ENCODE measurements around the gene ST7L.
"Not testable (repeated sequence)": the region's sequence is repeated elsewhere in the genome, so short reads cannot be mapped to it uniquely, and the experiment has no call there.

The ST7L gene

GRCh38 chr1:112496290-112496689, 122.7 kb downstream of the ST7L start:
- peaks cover 18% of the 10 kb centered on the region for H3K27me3 ChIP-seq (ENCODE audit: control insufficient read depth, low read length)

DNA sequence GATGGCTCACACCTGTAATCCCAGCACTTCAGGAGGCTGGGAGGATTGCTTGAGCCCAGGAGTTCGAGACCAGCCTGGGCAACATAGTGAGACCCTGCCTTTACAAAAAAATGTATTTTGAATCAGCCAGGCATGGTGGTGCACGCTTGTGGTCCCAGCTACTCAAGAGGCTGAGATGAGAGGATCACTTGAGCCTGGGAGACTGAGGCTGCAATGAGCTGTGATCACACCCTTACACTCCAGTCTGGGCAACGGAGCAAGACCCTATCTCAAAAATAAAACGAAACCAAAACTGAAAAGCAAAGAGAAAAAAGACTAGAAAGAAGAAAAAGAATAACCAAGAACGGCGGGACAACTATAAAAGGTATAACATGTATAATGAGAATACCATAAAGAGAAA, 125.6 kb downstream of the ST7L start:
- Histone ChIP-seq H3K27ac (ENCODE audit: low read depth, low read length) (no peak overlapping the region), H3K9me2 (replicated peaks; ENCODE audit: control insufficient read depth, low read length) (no peaks in the 10 kb centered on the region), H3K4me3 (ENCODE audit: low read length) (no peak overlapping the region), H3K4me2 (ENCODE audit: low read length) (no peak overlapping the region), H3K79me2 (ENCODE audit: control insufficient read depth, low read length) (no peaks in the 10 kb centered on the region), H3K36me3 (ENCODE audit: control insufficient read depth, low read length) (no peaks in the 10 kb centered on the region), H3K27me3 (ENCODE audit: control insufficient read depth, low read length) (0 out of 2 replicates have a peak, but pooled peaks cover 7% of the 10 kb centered on the region), H3F3A (ENCODE audit: control insufficient read depth, insufficient read depth) (no peaks in the 10 kb centered on the region), H3K9me3 (ENCODE audit: control insufficient read depth, insufficient read depth, low read length) (no peaks in the 10 kb centered on the region), H4K20me1 (ENCODE audit: control insufficient read depth, insufficient read depth, low read depth, low read length) (no peaks in the 10 kb centered on the region), H3K4me1 (ENCODE audit: control insufficient read depth, low read length) (no peaks in the 10 kb centered on the region)
- TF ChIP-seq EZH2phosphoT487 (IDR thresholded peaks at IDR 0.05; ENCODE audit: borderline replicate concordance, low read length) (no peak), CTCF (IDR thresholded peaks at IDR 0.05; ENCODE audit: low read depth, low read length, poor library complexity, severe bottlenecking) (no peak)

More at GRCh38 chr1:112496290-112496689, 122.7 kb downstream of the ST7L start:
- Histone ChIP-seq H3K36me3 (ENCODE audit: control insufficient read depth, low read length) (no peaks in the 10 kb centered on the region), H3F3A (ENCODE audit: control insufficient read depth, insufficient read depth) (no peaks in the 10 kb centered on the region), H4K20me1 (ENCODE audit: control insufficient read depth, insufficient read depth, low read depth, low read length) (no peaks in the 10 kb centered on the region), H3K9me2 (replicated peaks; ENCODE audit: control insufficient read depth, low read length) (no peaks in the 10 kb centered on the region), H3K4me2 (ENCODE audit: low read length) (no peak overlapping the region), H3K4me3 (ENCODE audit: low read length) (no peak overlapping the region), H3K27ac (ENCODE audit: low read depth, low read length) (no peak overlapping the region), H3K4me1 (ENCODE audit: control insufficient read depth, low read length) (no peaks in the 10 kb centered on the region), H3K79me2 (ENCODE audit: control insufficient read depth, low read length) (no peaks in the 10 kb centered on the region), H3K9me3 (ENCODE audit: control insufficient read depth, insufficient read depth, low read length) (no peaks in the 10 kb centered on the region)
- TF ChIP-seq CTCF (IDR thresholded peaks at IDR 0.05; ENCODE audit: low read depth, low read length, poor library complexity, severe bottlenecking) (no peak), EZH2phosphoT487 (IDR thresholded peaks at IDR 0.05; ENCODE audit: borderline replicate concordance, low read length) (no peak)

- no peak for TF ChIP-seq EZH2phosphoT487 (IDR thresholded peaks at IDR 0.05; ENCODE audit: borderline replicate concordance, low read length)
- no peaks in the 10 kb centered on the region for H3F3A ChIP-seq (ENCODE audit: control insufficient read depth, insufficient read depth)
Observed at GRCh38 chr1:112492076-112492475, 126.9 kb downstream of the ST7L start.

DNA sequence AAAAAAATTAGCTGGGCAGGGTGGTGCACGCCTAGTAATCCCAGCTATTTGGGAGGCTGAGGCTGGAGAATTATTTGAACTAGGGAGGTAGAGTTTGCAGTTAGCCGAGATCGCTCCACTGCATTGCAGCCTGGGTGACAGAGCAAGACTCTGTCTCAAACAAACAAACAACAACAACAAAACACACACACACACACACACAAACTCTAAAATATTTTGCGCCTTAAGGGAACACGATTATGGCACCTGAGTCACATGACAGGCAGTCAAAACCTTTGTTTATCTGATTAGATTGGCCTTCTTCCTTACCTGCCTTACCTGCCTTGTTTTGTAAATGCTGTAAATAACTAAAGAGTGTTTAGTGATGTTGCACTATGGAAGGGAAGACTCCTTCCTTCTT, 130.8 kb downstream of the ST7L start:
- H3K9me3 ChIP-seq (ENCODE audit: control insufficient read depth, insufficient read depth, low read length): no peaks in the 10 kb centered on the region
- no peaks in the 10 kb centered on the region for H3K4me1 ChIP-seq (ENCODE audit: control insufficient read depth, low read length)
- H3K4me3 ChIP-seq (ENCODE audit: low read length): no peak overlapping the region
- H3K4me2 ChIP-seq (ENCODE audit: low read length): no peak overlapping the region
- TF ChIP-seq EZH2phosphoT487 (IDR thresholded peaks at IDR 0.05; ENCODE audit: borderline replicate concordance, low read length) (no peak), CTCF (IDR thresholded peaks at IDR 0.05; ENCODE audit: low read depth, low read length, poor library complexity, severe bottlenecking) (no peak)
- no peak overlapping the region for H3K27ac ChIP-seq (ENCODE audit: low read depth, low read length)
- no peaks in the 10 kb centered on the region for H3K36me3 ChIP-seq (ENCODE audit: control insufficient read depth, low read length)
- H3F3A ChIP-seq (ENCODE audit: control insufficient read depth, insufficient read depth): no peaks in the 10 kb centered on the region
- peaks cover 2% of the 10 kb centered on the region; the same call in 1 of the 2 replicates for H3K27me3 ChIP-seq (ENCODE audit: control insufficient read depth, low read length)
- H3K79me2 ChIP-seq (ENCODE audit: control insufficient read depth, low read length): no peaks in the 10 kb centered on the region
- no peaks in the 10 kb centered on the region for H3K9me2 ChIP-seq (replicated peaks; ENCODE audit: control insufficient read depth, low read length)
- no peaks in the 10 kb centered on the region for H4K20me1 ChIP-seq (ENCODE audit: control insufficient read depth, insufficient read depth, low read depth, low read length)

More at GRCh38 chr1:112492076-112492475, 126.9 kb downstream of the ST7L start:
- Histone ChIP-seq H3K9me2 (replicated peaks; ENCODE audit: control insufficient read depth, low read length) (no peaks in the 10 kb centered on the region), H3K9me3 (ENCODE audit: control insufficient read depth, insufficient read depth, low read length) (no peaks in the 10 kb centered on the region), H3K36me3 (ENCODE audit: control insufficient read depth, low read length) (no peaks in the 10 kb centered on the region), H3K79me2 (ENCODE audit: control insufficient read depth, low read length) (no peaks in the 10 kb centered on the region), H3K27me3 (ENCODE audit: control insufficient read depth, low read length) (0 out of 2 replicates have a peak, but pooled peaks cover 6% of the 10 kb centered on the region), H3K27ac (ENCODE audit: low read depth, low read length) (no peak overlapping the region), H4K20me1 (ENCODE audit: control insufficient read depth, insufficient read depth, low read depth, low read length) (no peaks in the 10 kb centered on the region), H3K4me1 (ENCODE audit: control insufficient read depth, low read length) (no peaks in the 10 kb centered on the region), H3K4me3 (ENCODE audit: low read length) (no peak overlapping the region), H3K4me2 (ENCODE audit: low read length) (no peak overlapping the region)

- not testable (repeated sequence) for H3K36me3 ChIP-seq (ENCODE audit: control insufficient read depth, low read length); H3K4me2 ChIP-seq (ENCODE audit: low read length); H3K9me2 ChIP-seq (replicated peaks; ENCODE audit: control insufficient read depth, low read length); H3K27me3 ChIP-seq (ENCODE audit: control insufficient read depth, low read length); H3F3A ChIP-seq (ENCODE audit: control insufficient read depth, insufficient read depth); H3K9me3 ChIP-seq (ENCODE audit: control insufficient read depth, insufficient read depth, low read length); H3K4me1 ChIP-seq (ENCODE audit: control insufficient read depth, low read length); H3K4me3 ChIP-seq (ENCODE audit: low read length); H4K20me1 ChIP-seq (ENCODE audit: control insufficient read depth, insufficient read depth, low read depth, low read length); H3K79me2 ChIP-seq (ENCODE audit: control insufficient read depth, low read length); H3K27ac ChIP-seq (ENCODE audit: low read depth, low read length)
Observed at GRCh38 chr1:112487686-112488085, 131.3 kb downstream of the ST7L start.

DNA sequence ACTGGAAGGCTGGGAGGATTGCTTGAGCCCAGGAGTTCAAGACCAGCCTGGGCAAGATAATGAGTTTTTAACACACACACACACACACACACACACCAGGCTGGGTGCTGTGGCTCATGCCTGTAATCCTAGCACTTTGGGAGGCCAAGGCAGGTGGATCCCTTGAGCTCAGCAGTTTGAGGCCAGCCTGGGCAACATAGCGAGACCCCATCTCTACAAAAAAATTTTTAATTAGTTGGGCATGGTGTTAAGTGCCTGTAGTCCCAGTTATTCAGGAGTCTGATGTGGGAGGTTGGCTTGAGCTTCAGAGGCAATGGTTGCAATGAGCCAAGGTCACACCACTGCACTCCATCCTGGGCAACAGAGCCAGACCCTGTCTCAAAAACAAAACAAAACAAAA, 132.9 kb downstream of the ST7L start:
- H3K4me2 ChIP-seq (ENCODE audit: low read length); H3K27me3 ChIP-seq (ENCODE audit: control insufficient read depth, low read length); H3F3A ChIP-seq (ENCODE audit: control insufficient read depth, insufficient read depth); H3K36me3 ChIP-seq (ENCODE audit: control insufficient read depth, low read length); H3K4me1 ChIP-seq (ENCODE audit: control insufficient read depth, low read length); H3K9me2 ChIP-seq (replicated peaks; ENCODE audit: control insufficient read depth, low read length); H3K27ac ChIP-seq (ENCODE audit: low read depth, low read length); H4K20me1 ChIP-seq (ENCODE audit: control insufficient read depth, insufficient read depth, low read depth, low read length); H3K4me3 ChIP-seq (ENCODE audit: low read length); H3K9me3 ChIP-seq (ENCODE audit: control insufficient read depth, insufficient read depth, low read length); H3K79me2 ChIP-seq (ENCODE audit: control insufficient read depth, low read length): not testable (repeated sequence)

Data from DOHH2 (cell line).